HepG2 (cell line): ENCODE data around the gene RPL11. TPM values are rescaled to one million over a fixed set of nuclear protein-coding genes. Genes with fewer than 3 reads are reported as not detected.
"Not testable (repeated sequence)": the region's sequence is repeated elsewhere in the genome, so short reads cannot be mapped to it uniquely, and the experiment has no call there.

ENCODE experiments used
- ATAC-seq: fragments of 200-7000 bp; cut with Tn5 transposase; 3 replicates; pipeline ENCODE4 v1.9.1; 2020; ENCODE audit warnings: mild to moderate bottlenecking, moderate library complexity
- BruUV-seq: library from RNA; stranded (reverse); fragments of 400-500 nt; replicated peaks from 2 replicates; lab custom pipeline; 2021; lab: Mats Ljungman, UMichigan
- CTCF ChIA-PET: fragments of 300-600 bp; formaldehyde crosslinking; extraction: SDS; loops from one replicate; lab custom pipeline; 2021; ENCODE audit warnings: low total read pairs, inconsistent platforms, low intra/inter-chr PET ratio; lab: Yijun Ruan, JAX
- POLR2A ChIA-PET: fragments of 350-600 bp; sonication (Branson Sonifier 250); formaldehyde crosslinking; loops from one replicate; lab custom pipeline; 2020; ENCODE audit warnings: antibody characterized with exemption, inconsistent platforms; lab: Yijun Ruan, JAX
- DNase-seq: peaks from one replicate; pipeline ENCODE4 v3.0.0-alpha.2; 2015; ENCODE audit warnings: low spot score
- FAIRE-seq: peaks from 3 replicates; lab custom pipeline; 2011; peaks lifted over from hg19 to GRCh38; lab: Jason Lieb, UNC
- H2AFZ ChIP-seq: one replicate; pipeline ENCODE4 v1.6.1; 2011; ENCODE audit warnings: low read length, inconsistent platforms
- H3K27ac ChIP-seq: fragments of 300-600 bp; 3 replicates; pipeline ENCODE4 v1.8.0; 2011; ENCODE audit warnings: mixed run types, mild to moderate bottlenecking, mixed read lengths, low read length, inconsistent platforms; ENCODE audit not compliant: insufficient read depth; ENCODE audit errors: extremely low read length
- H3K27me3 ChIP-seq, 2 experiments: fragments of 200-600 bp in 1 of 2; 2 replicates in 1 of 2; 3 replicates in 1 of 2; pipeline versions ENCODE4 v1.6.0 to v1.8.0; 2011; ENCODE audit warnings: low read length in 2 of 2, mild to moderate bottlenecking in 2 of 2, moderate library complexity in 2 of 2, inconsistent platforms in 1 of 2; ENCODE audit not compliant: insufficient read depth in 2 of 2, control insufficient read depth in 1 of 2
- H3K36me3 ChIP-seq, 2 experiments: fragments of 200-600 bp in 1 of 2; replicated peaks in 1 of 2; 2 replicates in 1 of 2; 3 replicates in 1 of 2; pipeline versions ENCODE4 v1.5.1 to v1.8.0; 2011; ENCODE audit warnings: low read length in 2 of 2, inconsistent platforms in 1 of 2; ENCODE audit not compliant: insufficient read depth in 2 of 2, control insufficient read depth in 1 of 2
- H3K4me1 ChIP-seq: 2 replicates; pipeline ENCODE4 v1.5.1; 2012; ENCODE audit warnings: low read length, inconsistent platforms; ENCODE audit not compliant: insufficient read depth
- H3K4me2 ChIP-seq: 2 replicates; pipeline ENCODE4 v1.6.0; 2011; ENCODE audit warnings: low read depth, low read length, inconsistent platforms
- H3K4me3 ChIP-seq, 3 experiments: fragments of 200-600 bp in 1 of 3; sonication (generic), shearing (Covaris generic) in 1 of 3; replicated peaks in 1 of 3; 2 replicates each; pipeline ENCODE4 v1.5.1; 2011 to 2016; ENCODE audit warnings: low read length in 3 of 3, inconsistent platforms in 2 of 3, low read depth in 2 of 3, mild to moderate bottlenecking in 2 of 3, control low read depth in 1 of 3, mixed read lengths in 1 of 3; ENCODE audit not compliant: insufficient read depth in 1 of 3
- H3K79me2 ChIP-seq: one replicate; pipeline ENCODE4 v1.6.1; 2011; ENCODE audit warnings: low read length, inconsistent platforms; ENCODE audit not compliant: insufficient read depth
- H3K9ac ChIP-seq: 2 replicates; pipeline ENCODE4 v1.6.0; 2011; ENCODE audit warnings: mild to moderate bottlenecking, low read depth, low read length, inconsistent platforms; ENCODE audit not compliant: insufficient read depth
- H3K9me3 ChIP-seq: 2 replicates; pipeline ENCODE4 v1.5.1; 2012; ENCODE audit warnings: mild to moderate bottlenecking, low read length
- H4K20me1 ChIP-seq: 2 replicates; pipeline ENCODE4 v1.6.0; 2011; ENCODE audit warnings: inconsistent platforms, mild to moderate bottlenecking, low read length, moderate library complexity; ENCODE audit not compliant: insufficient read depth
- MAFK ChIP-seq, 2 experiments: IDR thresholded peaks in 1 of 2; conservative IDR thresholded peaks in 1 of 2; 2 replicates each; pipeline ENCODE4 v1.6.1; 2011; ENCODE audit warnings: improper control_type of control experiment in 2 of 2, low read length in 2 of 2
- MBD4 ChIP-seq: IDR thresholded peaks from 2 replicates; pipeline ENCODE4 v1.6.1; 2012; ENCODE audit warnings: low read length, inconsistent platforms, borderline replicate concordance
- WGBS: methylation state at CpG from one replicate; pipeline ENCODE4 v1.1.6; 2017; ENCODE audit warnings: low lambda C conversion rate; 5-methylcytosine and 5-hydroxymethylcytosine counted together
- in situ Hi-C: cut with HindIII; loops from 2 replicates; pipeline ENCODE4 v1.10.0; 2017; ENCODE audit warnings: low pct_unique_long_range_greater_than_20kb; ENCODE audit not compliant: extremely low pct_ligation_motif_present
- intact Hi-C: fragments of 100-400 bp; cut with micrococcal nuclease; formaldehyde crosslinking; loops from one replicate; pipeline ENCODE4 v1.10.0; 2022; ENCODE audit not compliant: unreplicated experiment
- polyA plus RNA-seq, 8 experiments: library from polyadenylated mRNA; depleted of rRNA in 3 of 8; stranded (reverse) in 7 of 8; unstranded in 1 of 8; fragments of >200 nt; fragmentation: Illumina TruSeq in 4 of 8; extraction: Trizol in 4 of 8; gene quantifications; 2 replicates each; pipeline versions ENCODE4 v1.2.1 to v1.2.3, GENCODE V29; 2011 to 2016; ENCODE audit warnings: low read depth in 4 of 8, missing spikeins in 1 of 8, mixed read lengths in 1 of 8; ENCODE audit not compliant: insufficient read depth in 1 of 8
- total RNA-seq, 5 experiments: library from RNA; depleted of rRNA; stranded (reverse); fragments of >200 nt; fragmentation: Illumina TruSeq; extraction: Trizol; gene quantifications; 2 replicates each; pipeline ENCODE4 v1.2.3, GENCODE V29; 2016; ENCODE audit warnings: low read depth in 1 of 5
- TF ChIP-seq, protein P1 (sequence below): sonication (generic); formaldehyde crosslinking; IDR thresholded peaks from 2 replicates; pipeline ENCODE4 v1.5.1; 2020; ENCODE audit warnings: missing genetic modification reagents, mild to moderate bottlenecking, borderline replicate concordance

The RPL11 gene
- total and polyA plus RNA-seq, 2 of the 13 experiments (the other 11 are each of a cell fraction or from before 2014, with no cell fraction given), result 1,682 to 2,010 TPM

DNA sequence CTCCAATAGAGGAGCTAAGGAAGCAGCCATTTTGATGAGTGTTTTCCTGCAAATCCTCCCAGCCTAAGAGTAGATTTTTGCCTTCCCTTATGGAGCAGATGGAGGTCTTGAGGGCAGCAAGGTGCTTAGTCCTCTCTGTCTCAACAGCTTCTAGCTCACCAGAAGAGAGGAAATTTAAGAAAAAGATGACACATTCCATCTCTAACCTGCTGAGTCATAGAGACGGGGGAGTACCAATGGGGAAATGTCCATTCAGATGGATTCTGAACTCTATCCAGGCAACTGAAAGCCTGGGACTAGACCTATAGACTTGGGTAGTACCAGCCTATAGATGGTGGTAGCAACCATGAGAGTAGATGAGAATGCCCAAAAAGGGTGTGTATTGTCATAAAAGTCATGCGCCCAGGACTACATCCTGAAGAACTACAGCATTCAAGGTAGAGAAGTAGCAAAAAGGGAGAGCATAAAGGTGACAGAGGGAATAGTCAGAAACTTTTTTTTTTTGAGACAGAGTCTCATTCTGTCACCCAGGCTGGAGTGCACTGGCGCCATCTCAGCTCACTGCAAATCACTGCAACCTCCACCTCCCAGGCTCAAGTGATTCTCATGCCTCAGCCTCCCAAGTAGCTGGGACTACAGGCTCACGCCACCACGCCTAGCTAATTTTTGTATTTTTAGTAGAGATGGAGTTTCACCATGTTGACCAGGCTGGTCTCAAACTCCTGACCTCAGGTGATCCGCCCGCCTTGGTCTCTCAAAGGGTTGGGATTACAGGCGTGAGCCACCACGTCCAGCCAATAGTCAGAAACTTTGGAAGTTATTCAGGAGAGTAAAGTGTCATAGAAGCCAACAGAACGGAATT lies 41.0 kb downstream of the RPL11 start (continued):
- TF ChIP-seq, protein P1, sequence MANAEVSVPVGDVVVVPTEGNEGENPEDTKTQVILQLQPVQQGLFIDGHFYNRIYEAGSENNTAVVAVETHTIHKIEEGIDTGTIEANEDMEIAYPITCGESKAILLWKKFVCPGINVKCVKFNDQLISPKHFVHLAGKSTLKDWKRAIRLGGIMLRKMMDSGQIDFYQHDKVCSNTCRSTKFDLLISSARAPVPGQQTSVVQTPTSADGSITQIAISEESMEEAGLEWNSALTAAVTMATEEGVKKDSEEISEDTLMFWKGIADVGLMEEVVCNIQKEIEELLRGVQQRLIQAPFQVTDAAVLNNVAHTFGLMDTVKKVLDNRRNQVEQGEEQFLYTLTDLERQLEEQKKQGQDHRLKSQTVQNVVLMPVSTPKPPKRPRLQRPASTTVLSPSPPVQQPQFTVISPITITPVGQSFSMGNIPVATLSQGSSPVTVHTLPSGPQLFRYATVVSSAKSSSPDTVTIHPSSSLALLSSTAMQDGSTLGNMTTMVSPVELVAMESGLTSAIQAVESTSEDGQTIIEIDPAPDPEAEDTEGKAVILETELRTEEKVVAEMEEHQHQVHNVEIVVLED (CRISPR knock-in tag), result no peak
- TF ChIP-seq MAFK (conservative IDR thresholded peaks at IDR 0.05 in 1 of 2, IDR thresholded peaks at IDR 0.05 in 1 of 2; ENCODE audit: low read length in 2 of 2) (peak in 1 of 2 experiments; percentile 15; a peak in 1 of 4 replicates), MBD4 (no peak)

DNA sequence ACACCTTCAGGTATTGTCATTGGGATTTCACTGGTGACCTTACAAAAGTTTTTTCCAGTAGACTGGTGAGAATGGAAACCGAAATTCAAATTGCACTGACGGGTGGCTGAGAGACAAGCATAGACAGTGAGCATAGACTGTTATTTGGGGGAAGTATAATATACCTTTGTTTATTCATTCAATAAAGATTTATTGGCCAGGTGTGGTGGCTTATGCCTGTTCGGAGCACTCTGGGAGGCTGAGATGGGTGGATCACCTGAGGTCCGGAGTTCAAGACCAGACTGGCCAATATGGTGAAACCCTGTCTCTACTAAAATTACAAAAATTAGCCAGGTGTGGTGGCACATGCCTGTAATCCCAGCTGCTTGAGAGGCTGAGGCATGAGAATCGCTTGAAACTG lies 41.7 kb downstream of the RPL11 start:
- BruUV-seq, DNase-seq, H3K27ac ChIP-seq, H4K20me1 ChIP-seq, intact Hi-C loops, ATAC-seq, H3K27me3 ChIP-seq, H3K79me2 ChIP-seq, H3K4me2 ChIP-seq, H3K9ac ChIP-seq, in situ Hi-C loops, H3K4me3 ChIP-seq, H2AFZ ChIP-seq, CTCF ChIA-PET, FAIRE-seq, H3K36me3 ChIP-seq, H3K9me3 ChIP-seq: not testable (repeated sequence)
- peaks cover 23% of the 10 kb centered on the region for H3K4me1 ChIP-seq
- POLR2A ChIA-PET, result interaction anchor here (1.0 kb wide), 1 partner anchor 42 kb away, joined by 5 read pairs; the partner anchor contains the start of gene RPL11
- WGBS, result 97% methylated on average over 5 of the region's 5 CpGs
